Peyer's patch (tissue), 4 donors: ENCODE measurements around the gene ACVR2B.

Source experiments
- CTCF ChIP-seq, 6 experiments: fragments of 450-650 bp in 4 of 6; fragments of 200-600 bp in 2 of 6; sonication (generic) in 1 of 6; IDR thresholded peaks; one replicate each; pipeline ENCODE4 v1.5.1; 2017 to 2019; ENCODE audit warnings: antibody characterized with exemption in 6 of 6, mild to moderate bottlenecking in 3 of 6, moderate library complexity in 1 of 6
- POLR2A ChIP-seq, 2 donors: fragments of 450-650 bp; IDR thresholded peaks; one replicate each; pipeline ENCODE4 v1.5.1; 2017; ENCODE audit warnings: antibody characterized with exemption in 2 of 2, mild to moderate bottlenecking in 2 of 2, moderate library complexity in 2 of 2

- TF ChIP-seq CTCF (IDR thresholded peaks at IDR 0.05) (no peak), POLR2A (IDR thresholded peaks at IDR 0.05) (no peak)
These were observed 36.1 kb downstream of the ACVR2B start for GRCh38 chr3:38489766-38490165.
